Renal cortical epithelial cell (primary cell): ENCODE data around the gene DNAH5. TPM values are rescaled to one million over a fixed set of nuclear protein-coding genes. Genes with fewer than 3 reads are reported as not detected.
A peak's percentile ranks its signal among the peaks of the same experiment; 100 is the strongest.

ENCODE experiments used
- DNase-seq: peaks from one replicate; pipeline ENCODE4 v3.0.0-alpha.2; 2011; ENCODE audit warnings: low read depth
- total RNA-seq: library from RNA; depleted of rRNA; stranded (reverse); fragments of >200 nt; gene quantifications from 2 replicates; pipeline ENCODE4 v1.2.3, GENCODE V29; 2014

DNAH5 gene
- total RNA-seq, 1 donor from 2014 or later = 7.7 TPM

GRCh38 chr5:13708432-13708831 lies 236.1 kb downstream of the DNAH5 start:
- peak; percentile 7 for DNase-seq

GRCh38 chr5:13704396-13704795 lies 240.1 kb downstream of the DNAH5 start:
- DNase-seq = peak; percentile 5

GRCh38 chr5:13700626-13701025 lies 243.9 kb downstream of the DNAH5 start:
- DNase-seq = no peak

GRCh38 chr5:13698885-13699284 lies 245.6 kb downstream of the DNAH5 start:
- DNase-seq = peak; percentile 49

- DNase-seq = peak; percentile 82
These were observed 249.3 kb downstream of the DNAH5 start for GRCh38 chr5:13695076-13695712.

- DNase-seq = no peak
These were observed 252.3 kb downstream of the DNAH5 start for GRCh38 chr5:13692172-13692571.

- no peak for DNase-seq
These were observed 268.0 kb downstream of the DNAH5 start for GRCh38 chr5:13676531-13676930.

- DNase-seq = no peak
These were observed 270.1 kb downstream of the DNAH5 start for GRCh38 chr5:13674391-13674790.

GRCh38 chr5:13673511-13673910 lies 271.0 kb downstream of the DNAH5 start:
- no peak for DNase-seq

- peak; percentile 67 for DNase-seq
These were observed 280.1 kb downstream of the DNAH5 start for GRCh38 chr5:13664377-13664776.

GRCh38 chr5:13662626-13663025 lies 281.9 kb downstream of the DNAH5 start:
- no peak for DNase-seq

GRCh38 chr5:13661272-13661671 lies 283.2 kb downstream of the DNAH5 start:
- DNase-seq = no peak

- DNase-seq = peak; percentile 62
These were observed 284.4 kb downstream of the DNAH5 start for GRCh38 chr5:13660072-13660471.

- peak; percentile 43 for DNase-seq
These were observed 285.1 kb downstream of the DNAH5 start for GRCh38 chr5:13659391-13659790.

GRCh38 chr5:13658761-13659160 lies 285.7 kb downstream of the DNAH5 start:
- DNase-seq = peak; percentile 6

- no peak for DNase-seq
These were observed 286.3 kb downstream of the DNAH5 start for GRCh38 chr5:13658152-13658551.

- peak; percentile 30 for DNase-seq
These were observed 290.8 kb downstream of the DNAH5 start for GRCh38 chr5:13653709-13654108.

GRCh38 chr5:13649656-13650055 lies 294.8 kb downstream of the DNAH5 start:
- no peak for DNase-seq

GRCh38 chr5:13648822-13649221 lies 295.7 kb downstream of the DNAH5 start:
- DNase-seq = peak; percentile 15

GRCh38 chr5:13643734-13644133 lies 300.8 kb downstream of the DNAH5 start:
- no peak for DNase-seq

- no peak for DNase-seq
These were observed 301.3 kb downstream of the DNAH5 start for GRCh38 chr5:13643196-13643595.
